T47D (cell line): ENCODE data around the gene GRPEL1.

Source experiments
- DNase-seq, 2 experiments: peaks; one replicate each; pipeline versions ENCODE4 v3.0.0 to v3.0.0-alpha.2; 2011 to 2012; ENCODE audit warnings: low read depth in 1 of 2, low spot score in 1 of 2
- JUND ChIP-seq: IDR thresholded peaks from 2 replicates; pipeline ENCODE4 v1.6.1; 2012; ENCODE audit warnings: low read depth
- in situ Hi-C: cut with HindIII; loops from 2 replicates; pipeline ENCODE4 v1.10.0; 2016; ENCODE audit warnings: low sequenced_read_pairs, low pct_unique_long_range_greater_than_20kb

Gene GRPEL1

DNA sequence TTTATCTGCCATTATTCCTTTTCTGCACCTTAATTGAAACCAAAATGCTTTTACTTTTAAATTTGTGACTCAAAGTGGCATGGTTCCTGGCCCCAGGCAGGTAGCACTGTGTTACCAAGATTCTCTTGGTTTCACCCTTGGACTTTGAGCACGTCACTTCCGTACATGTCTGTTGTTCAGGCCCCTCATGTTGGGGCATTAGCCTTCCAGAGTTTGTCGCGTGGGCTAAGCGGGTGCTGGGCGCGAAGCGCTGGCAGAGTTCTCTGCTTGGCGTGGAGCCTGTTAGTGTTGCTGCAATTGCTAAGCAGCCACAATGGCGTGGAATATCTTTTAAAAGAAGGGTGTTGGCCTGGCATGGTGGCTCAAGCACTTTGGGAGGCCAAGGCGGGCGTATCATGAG is 38.7 kb downstream of the GRPEL1 start:
- in situ Hi-C loops, result no loop called here
- DNase-seq, result no peak
- no peak for TF ChIP-seq JUND

DNA sequence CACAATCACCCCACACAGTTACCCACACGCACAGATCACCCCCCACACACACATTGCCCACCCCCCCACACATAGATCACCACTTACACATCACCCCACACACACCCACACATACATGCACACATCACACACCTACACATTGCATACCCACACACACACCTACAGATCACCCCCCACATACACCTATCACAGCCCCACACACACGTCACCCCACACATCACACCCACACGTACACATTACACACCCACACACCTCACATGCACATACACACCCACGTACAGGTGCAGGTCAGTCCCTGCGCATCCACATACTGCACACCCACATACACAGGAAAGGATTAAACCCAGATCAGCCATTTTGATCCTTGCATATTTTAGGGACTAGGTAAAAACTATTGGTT is 40.0 kb downstream of the GRPEL1 start:
- in situ Hi-C loops, result no loop called here
- DNase-seq, result no peak
- no peak for TF ChIP-seq JUND

GRCh38 chr4:7027284-7027683 is 40.6 kb downstream of the GRPEL1 start:
- TF ChIP-seq JUND, result no peak
- in situ Hi-C loops, result no loop called here
- DNase-seq, result no peak

DNA sequence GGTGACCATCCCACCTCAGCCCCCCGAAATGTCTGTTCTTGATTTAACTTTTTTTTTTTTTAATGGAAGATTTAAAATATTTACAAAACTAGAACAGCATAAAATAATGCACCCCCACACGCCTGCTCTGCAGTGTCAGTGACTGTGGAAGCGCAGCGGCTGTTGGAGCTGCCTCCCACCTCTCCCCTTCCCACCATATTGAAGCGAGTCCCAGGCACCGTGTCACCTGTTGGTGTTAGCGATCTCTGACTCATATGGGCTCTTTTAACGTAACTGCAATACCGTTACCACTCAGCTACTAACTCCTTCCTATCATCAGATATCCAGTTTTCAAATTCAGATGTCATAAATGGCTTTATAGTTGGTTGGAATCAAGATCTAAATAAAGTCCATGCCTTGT is 41.8 kb downstream of the GRPEL1 start:
- in situ Hi-C loops, result no loop called here
- TF ChIP-seq JUND, result no peak

GRCh38 chr4:7025040-7025602 is 42.7 kb downstream of the GRPEL1 start:
- no peak for TF ChIP-seq JUND
- no peak for DNase-seq
- in situ Hi-C loops, result no loop called here

More for the DNA sequence above, 41.8 kb downstream of the GRPEL1 start:
- DNase-seq, result no peak

DNA sequence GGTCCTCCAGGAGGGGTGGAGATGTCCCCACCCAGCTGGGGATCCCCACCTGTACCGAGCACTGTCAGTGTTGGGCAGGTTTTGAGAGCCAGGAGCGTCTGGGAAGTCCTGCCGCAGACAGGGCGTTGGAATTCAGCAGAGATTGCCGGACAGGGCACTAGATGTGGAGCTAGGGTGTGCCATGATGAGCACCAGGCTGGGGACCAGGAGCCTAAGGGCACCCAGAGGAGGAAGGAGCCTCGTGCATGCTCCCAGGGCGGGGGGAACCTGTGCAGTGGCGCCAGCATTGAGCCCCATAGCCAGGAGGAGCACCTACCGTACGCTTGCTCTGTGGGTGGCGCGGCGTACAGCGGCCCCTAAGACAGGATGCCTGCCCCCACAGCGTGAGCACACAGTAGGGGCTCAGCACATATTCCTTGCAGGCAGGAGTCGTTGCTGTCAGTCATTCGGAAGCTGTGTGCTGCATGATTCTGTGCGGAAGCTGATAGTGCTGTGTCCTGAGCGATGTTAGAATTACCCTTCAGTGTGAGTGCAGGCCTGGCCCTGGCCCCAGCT is 43.5 kb downstream of the GRPEL1 start:
- in situ Hi-C loops, result no loop called here
- DNase-seq, result no peak
- TF ChIP-seq JUND, result no peak

DNA sequence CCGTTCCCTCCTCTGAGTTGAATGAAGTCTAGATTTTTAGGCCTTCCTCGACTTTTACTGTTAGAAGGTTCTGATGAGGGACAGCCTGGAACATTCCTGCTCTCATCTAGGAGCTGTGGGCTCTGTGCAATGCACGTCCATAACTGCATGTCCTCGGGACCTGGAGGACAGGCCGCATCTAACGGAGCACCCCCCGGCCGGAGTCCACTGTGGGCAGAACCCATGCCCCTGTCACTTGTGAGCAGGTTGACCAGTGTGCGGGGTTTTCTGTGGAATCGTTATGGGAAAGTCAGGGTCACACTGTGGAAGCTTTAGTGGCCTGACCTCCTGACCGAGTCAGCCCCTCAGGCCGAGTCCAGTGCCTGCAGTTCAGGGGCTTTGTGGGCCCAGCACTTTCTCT is 44.0 kb downstream of the GRPEL1 start:
- in situ Hi-C loops, result no loop called here
- DNase-seq, result no peak
- TF ChIP-seq JUND, result no peak

- in situ Hi-C loops, result no loop called here
- no peak for DNase-seq
- no peak for TF ChIP-seq JUND
Measured at GRCh38 chr4:7023486-7023885, 44.4 kb downstream of the GRPEL1 start.

GRCh38 chr4:7021930-7022664 is 45.8 kb downstream of the GRPEL1 start:
- no peak for DNase-seq
- in situ Hi-C loops, result no loop called here
- TF ChIP-seq JUND, result no peak

DNA sequence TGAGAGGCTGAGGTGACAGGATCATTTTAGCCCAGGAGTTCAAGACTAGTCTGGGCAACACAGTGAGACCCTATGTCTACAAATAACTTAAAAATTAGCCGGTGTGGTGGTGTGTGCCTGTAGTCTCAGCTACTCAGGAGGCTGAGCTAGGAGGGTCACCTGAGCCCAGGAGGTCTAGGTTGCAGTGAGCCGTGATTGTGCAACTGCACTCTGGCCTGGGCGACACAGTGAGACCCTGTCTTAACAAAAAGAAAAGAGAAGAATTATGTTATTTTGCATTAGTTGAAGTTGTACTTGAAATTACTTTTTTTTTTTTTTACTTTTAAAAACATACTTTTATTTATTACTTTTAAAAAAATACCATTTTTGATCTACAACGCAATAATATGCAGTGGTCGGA is 46.5 kb downstream of the GRPEL1 start:
- TF ChIP-seq JUND, result no peak
- DNase-seq, result no peak
- in situ Hi-C loops, result no loop called here

GRCh38 chr4:7020856-7021255 is 47.0 kb downstream of the GRPEL1 start:
- no peak for DNase-seq
- in situ Hi-C loops, result no loop called here
- no peak for TF ChIP-seq JUND

GRCh38 chr4:7020290-7020689 is 47.6 kb downstream of the GRPEL1 start:
- in situ Hi-C loops, result no loop called here
- no peak for TF ChIP-seq JUND
- no peak for DNase-seq

GRCh38 chr4:7019367-7019766 is 48.5 kb downstream of the GRPEL1 start:
- in situ Hi-C loops, result no loop called here
- no peak for DNase-seq
- TF ChIP-seq JUND, result no peak
